Uterus (tissue), 4 donors: ENCODE data around the gene ARHGEF18. TPM values are rescaled to one million over a fixed set of nuclear protein-coding genes. Genes with fewer than 3 reads are reported as not detected.

Experiments
- DNase-seq, 2 donors: peaks; one replicate each; pipeline ENCODE4 v3.0.0-alpha.2; 2019 to 2020
- H3K27ac ChIP-seq, 2 donors: fragments of 200-600 bp; sonication (generic); 1 replicate in 1 of 2; 2 replicates in 1 of 2; pipeline ENCODE4 v1.5.1; 2016 to 2018
- H3K27me3 ChIP-seq, 2 donors: fragments of 200-600 bp; sonication (generic); one replicate each; pipeline ENCODE4 v1.5.1; 2018 to 2019; ENCODE audit warnings: control low read depth in 1 of 2
- H3K36me3 ChIP-seq, 2 donors: fragments of 200-600 bp; sonication (generic); one replicate each; pipeline ENCODE4 v1.5.1; 2019; ENCODE audit warnings: control low read depth in 1 of 2
- H3K4me1 ChIP-seq, 2 donors: fragments of 200-600 bp; sonication (generic); one replicate each; pipeline ENCODE4 v1.5.1; 2018 to 2019; ENCODE audit warnings: control low read depth in 1 of 2
- H3K4me3 ChIP-seq, 2 donors: fragments of 200-600 bp; sonication (generic); 1 replicate in 1 of 2; 2 replicates in 1 of 2; pipeline ENCODE4 v1.5.1; 2018 to 2019; ENCODE audit warnings: mild to moderate bottlenecking in 1 of 2
- H3K9me3 ChIP-seq, 2 donors: fragments of 200-600 bp; sonication (generic); one replicate each; pipeline ENCODE4 v1.5.1; 2019; ENCODE audit warnings: control low read depth in 1 of 2
- POLR2A ChIP-seq, 2 donors: fragments of 450-650 bp; IDR thresholded peaks; one replicate each; pipeline ENCODE4 v1.6.1; 2016; ENCODE audit warnings: antibody characterized with exemption in 2 of 2, mild to moderate bottlenecking in 1 of 2, moderate library complexity in 1 of 2
- intact Hi-C: fragments of 100-400 bp; cut with DNase I; formaldehyde crosslinking; loops from one replicate; pipeline ENCODE4 v1.15.1; 2023; ENCODE audit warnings: low total_unique reads
- total RNA-seq, 4 donors: library from RNA; depleted of rRNA in 3 of 4; stranded (reverse); fragments of >200 nt in 3 of 4; gene quantifications; one replicate each; pipeline versions ENCODE4 v1.1.0 to v1.2.4, GENCODE V29; 2014 to 2023
- TF ChIP-seq, protein P1 (sequence below), 4 experiments: fragments of 200-600 bp in 2 of 4; fragments of 450-650 bp in 2 of 4; sonication (generic) in 2 of 4; IDR thresholded peaks; one replicate each; pipeline ENCODE4 v1.5.1; 2016 to 2019; ENCODE audit warnings: antibody characterized with exemption in 4 of 4, mild to moderate bottlenecking in 2 of 4, moderate library complexity in 1 of 4
- donor health status: DM: yes; HTN: yes; CAD: no.

The ARHGEF18 gene
- total RNA-seq, 4 donors from 2014 or later: 2.6 to 36.4 (median 18.5) TPM

DNA sequence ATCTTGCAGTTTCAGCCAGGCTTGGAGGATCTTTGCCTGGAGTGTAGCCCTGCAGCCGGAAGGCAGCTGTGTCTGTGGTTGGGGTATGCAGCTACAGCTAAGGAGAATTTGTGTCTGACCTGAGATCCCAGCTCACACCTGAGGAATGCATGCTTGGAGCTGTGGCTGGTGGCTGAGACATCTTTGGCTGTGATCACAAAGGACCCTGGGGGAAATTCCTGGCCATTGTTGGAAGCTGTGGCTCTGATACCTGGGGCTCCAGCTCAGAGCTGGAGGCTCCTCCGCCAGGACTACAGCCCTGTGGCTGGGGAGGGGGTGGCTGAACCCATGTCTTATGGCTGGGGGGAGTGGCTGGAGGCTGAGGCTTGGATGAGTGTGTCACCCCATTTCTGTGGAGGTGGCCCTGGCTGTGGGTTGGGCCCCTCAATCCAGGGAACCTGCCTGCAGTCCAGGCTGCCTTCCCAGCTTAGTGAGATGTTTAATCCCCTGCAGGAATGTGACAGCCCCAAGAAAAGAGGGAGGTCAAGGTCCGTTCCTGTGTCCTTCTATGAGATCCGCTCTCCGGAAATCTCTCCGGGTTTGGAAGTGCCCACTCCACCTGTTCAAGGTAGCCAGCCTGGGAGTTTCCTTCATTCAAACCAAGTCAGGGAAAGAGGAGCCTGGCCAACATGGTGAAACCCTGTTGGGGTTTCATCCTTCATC is 27.6 kb downstream of the ARHGEF18 start:
- no peak overlapping the region for H3K4me3 ChIP-seq
- DNase-seq: no peak
- no peak for TF ChIP-seq POLR2A (IDR thresholded peaks at IDR 0.05)
- TF ChIP-seq, protein P1, sequence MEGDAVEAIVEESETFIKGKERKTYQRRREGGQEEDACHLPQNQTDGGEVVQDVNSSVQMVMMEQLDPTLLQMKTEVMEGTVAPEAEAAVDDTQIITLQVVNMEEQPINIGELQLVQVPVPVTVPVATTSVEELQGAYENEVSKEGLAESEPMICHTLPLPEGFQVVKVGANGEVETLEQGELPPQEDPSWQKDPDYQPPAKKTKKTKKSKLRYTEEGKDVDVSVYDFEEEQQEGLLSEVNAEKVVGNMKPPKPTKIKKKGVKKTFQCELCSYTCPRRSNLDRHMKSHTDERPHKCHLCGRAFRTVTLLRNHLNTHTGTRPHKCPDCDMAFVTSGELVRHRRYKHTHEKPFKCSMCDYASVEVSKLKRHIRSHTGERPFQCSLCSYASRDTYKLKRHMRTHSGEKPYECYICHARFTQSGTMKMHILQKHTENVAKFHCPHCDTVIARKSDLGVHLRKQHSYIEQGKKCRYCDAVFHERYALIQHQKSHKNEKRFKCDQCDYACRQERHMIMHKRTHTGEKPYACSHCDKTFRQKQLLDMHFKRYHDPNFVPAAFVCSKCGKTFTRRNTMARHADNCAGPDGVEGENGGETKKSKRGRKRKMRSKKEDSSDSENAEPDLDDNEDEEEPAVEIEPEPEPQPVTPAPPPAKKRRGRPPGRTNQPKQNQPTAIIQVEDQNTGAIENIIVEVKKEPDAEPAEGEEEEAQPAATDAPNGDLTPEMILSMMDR (IDR thresholded peaks at IDR 0.05): no peak
- no peaks in the 10 kb centered on the region for H3K9me3 ChIP-seq
- H3K4me1 ChIP-seq: peaks cover 0 to 8% of the 10 kb centered on the region in 2 donors
- intact Hi-C loops: no loop called here
- H3K27ac ChIP-seq: no peak overlapping the region
- no peaks in the 10 kb centered on the region for H3K36me3 ChIP-seq
- no peaks in the 10 kb centered on the region for H3K27me3 ChIP-seq

DNA sequence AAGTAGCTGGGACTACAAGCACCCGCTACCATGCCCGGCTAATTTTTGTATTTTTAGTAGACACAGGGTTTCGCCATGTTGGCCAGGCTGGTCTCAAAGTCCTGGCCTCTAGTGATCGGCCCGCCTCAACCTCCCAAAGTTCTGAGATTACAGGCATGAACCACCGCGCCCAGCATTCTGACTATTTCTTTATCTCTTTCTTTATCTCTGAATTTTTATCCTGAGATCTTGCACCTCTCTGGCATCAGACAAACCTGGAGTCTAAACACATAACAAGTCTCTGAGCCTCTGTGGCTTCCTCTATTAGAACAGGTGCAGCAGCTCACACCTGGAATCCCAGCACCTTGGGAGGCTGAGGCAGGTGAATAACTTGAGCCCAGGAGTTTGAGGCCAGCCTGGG is 28.5 kb downstream of the ARHGEF18 start:
- intact Hi-C loops: no loop called here
- peaks cover 0 to 8% of the 10 kb centered on the region in 2 donors for H3K4me1 ChIP-seq
- H3K9me3 ChIP-seq: no peaks in the 10 kb centered on the region
- DNase-seq: no peak
- no peaks in the 10 kb centered on the region for H3K36me3 ChIP-seq
- no peaks in the 10 kb centered on the region for H3K27me3 ChIP-seq
- no peak overlapping the region for H3K27ac ChIP-seq
- TF ChIP-seq, protein P1 (IDR thresholded peaks at IDR 0.05): no peak
- no peak for TF ChIP-seq POLR2A (IDR thresholded peaks at IDR 0.05)
- H3K4me3 ChIP-seq: no peak overlapping the region

DNA sequence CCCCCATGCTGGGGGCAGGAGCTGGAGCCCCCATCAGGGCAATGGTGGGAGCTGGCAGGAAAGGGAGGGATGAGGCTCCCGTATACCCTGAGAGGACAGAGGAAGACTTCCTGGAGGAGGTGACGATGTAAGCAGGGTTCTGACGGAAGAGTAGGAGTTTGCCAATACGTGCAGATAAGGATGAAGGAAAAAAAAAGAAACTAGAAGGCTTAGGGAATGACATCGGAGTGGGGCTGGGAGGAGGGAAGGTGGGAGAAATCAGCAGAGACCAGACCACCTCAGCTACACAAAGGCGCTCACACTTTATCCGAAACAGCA is 32.3 kb downstream of the ARHGEF18 start:
- H3K4me1 ChIP-seq: no peaks in the 10 kb centered on the region
- intact Hi-C loops: no loop called here
- DNase-seq: no peak
- no peak for TF ChIP-seq POLR2A (IDR thresholded peaks at IDR 0.05)
- TF ChIP-seq, protein P1 (IDR thresholded peaks at IDR 0.05): no peak
- peak overlapping the region in 1 of 2 donors; percentile 44 for H3K27ac ChIP-seq
- no peaks in the 10 kb centered on the region for H3K36me3 ChIP-seq
- H3K27me3 ChIP-seq: no peaks in the 10 kb centered on the region
- H3K4me3 ChIP-seq: no peak overlapping the region
- no peaks in the 10 kb centered on the region for H3K9me3 ChIP-seq

DNA sequence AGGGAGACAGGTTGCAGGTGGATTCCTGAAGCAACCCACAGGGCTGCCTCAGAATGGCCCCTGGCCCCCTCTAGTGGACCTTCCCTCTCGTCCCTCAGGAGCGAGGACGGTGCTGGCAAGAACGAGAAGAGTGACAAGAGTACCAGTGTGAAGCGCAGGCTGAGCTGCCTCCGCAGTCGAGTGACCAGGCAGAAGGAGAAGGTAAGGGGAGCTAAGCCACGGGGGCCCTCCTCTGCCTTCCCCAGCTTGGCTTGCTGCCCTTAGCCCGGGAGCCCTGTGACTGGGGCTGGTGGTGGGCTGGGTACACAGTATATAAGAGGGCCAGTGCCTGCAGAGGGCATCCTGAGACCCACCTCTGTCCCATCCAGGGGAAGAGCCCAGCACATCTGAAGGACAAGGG is 34.0 kb downstream of the ARHGEF18 start:
- Histone ChIP-seq H3K4me1 (no peaks in the 10 kb centered on the region), H3K27me3 (no peaks in the 10 kb centered on the region), H3K4me3 (no peak overlapping the region), H3K36me3 (no peaks in the 10 kb centered on the region), H3K9me3 (no peaks in the 10 kb centered on the region), H3K27ac (no peak overlapping the region)
- TF ChIP-seq, protein P1 (IDR thresholded peaks at IDR 0.05): no peak
- TF ChIP-seq POLR2A (IDR thresholded peaks at IDR 0.05): no peak
- no peak for DNase-seq
- intact Hi-C loops: no loop called here

DNA sequence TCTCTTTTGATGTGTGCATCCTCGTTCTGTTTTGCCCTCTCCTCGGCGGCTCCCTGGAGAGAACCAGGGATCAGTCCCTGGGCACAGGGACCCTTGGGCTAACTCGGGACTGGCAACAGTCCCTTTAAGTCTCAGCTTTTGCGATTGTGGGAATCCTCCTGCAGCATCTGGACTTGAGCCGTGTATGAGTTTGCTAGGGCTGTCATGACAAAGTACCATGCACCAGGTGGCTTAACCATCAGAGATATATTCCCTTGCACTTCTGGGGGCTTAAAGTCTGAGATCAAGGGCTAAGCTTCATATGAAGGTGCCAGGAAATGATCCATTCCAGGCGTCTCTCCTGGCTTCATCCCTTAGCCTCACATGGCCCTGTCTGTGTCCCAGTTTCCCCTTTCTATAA is 34.5 kb downstream of the ARHGEF18 start:
- H3K4me1 ChIP-seq: no peaks in the 10 kb centered on the region
- no peak for TF ChIP-seq POLR2A (IDR thresholded peaks at IDR 0.05)
- TF ChIP-seq, protein P1 (IDR thresholded peaks at IDR 0.05): no peak
- no peaks in the 10 kb centered on the region for H3K36me3 ChIP-seq
- no peak overlapping the region for H3K27ac ChIP-seq
- no peak overlapping the region for H3K4me3 ChIP-seq
- no peak for DNase-seq
- H3K9me3 ChIP-seq: no peaks in the 10 kb centered on the region
- intact Hi-C loops: no loop called here
- H3K27me3 ChIP-seq: no peaks in the 10 kb centered on the region
